Chondrocyte (in vitro differentiated cells): ENCODE measurements around the gene ENPP6. TPM values are rescaled to one million over a fixed set of nuclear protein-coding genes. Genes with fewer than 3 reads are reported as not detected.
"Not testable (repeated sequence)": the region's sequence is repeated elsewhere in the genome, so short reads cannot be mapped to it uniquely, and the experiment has no call there.

ENCODE experiments used
- DNase-seq: peaks from one replicate; pipeline ENCODE4 v3.0.0; 2021; ENCODE audit warnings: mixed read lengths, low spot score
- H3K27ac Mint-ChIP-seq: one replicate; pipeline ENCODE4 v1.8.0; 2021; ENCODE audit warnings: mild to moderate bottlenecking, moderate library complexity, mixed read lengths; ENCODE audit not compliant: unreplicated experiment
- H3K27me3 Mint-ChIP-seq: 2 replicates; pipeline ENCODE4 v1.8.0; 2021; ENCODE audit warnings: low read depth, mixed read lengths
- H3K36me3 Mint-ChIP-seq: 2 replicates; pipeline ENCODE4 v1.8.0; 2021; ENCODE audit warnings: low read depth, mixed read lengths
- H3K4me1 Mint-ChIP-seq: 2 replicates; pipeline ENCODE4 v1.8.0; 2021; ENCODE audit warnings: low read depth, mild to moderate bottlenecking, mixed read lengths
- H3K4me3 Mint-ChIP-seq: one replicate; pipeline ENCODE4 v1.8.0; 2021; ENCODE audit warnings: mild to moderate bottlenecking, moderate library complexity, mixed read lengths; ENCODE audit not compliant: unreplicated experiment
- H3K9me3 Mint-ChIP-seq: 2 replicates; pipeline ENCODE4 v1.8.0; 2021; ENCODE audit warnings: low read depth, mixed read lengths
- total RNA-seq: library from RNA; stranded (reverse); gene quantifications from 3 replicates; pipeline ENCODE4 v1.2.1, GENCODE V29; 2021
- TF ChIP-seq, protein P1 (sequence below): fragments of 200-600 bp; sonication (generic); IDR thresholded peaks from 2 replicates; pipeline ENCODE4 v1.5.0; 2021; ENCODE audit warnings: antibody characterized with exemption, mild to moderate bottlenecking, moderate library complexity

The ENPP6 gene
- total RNA-seq, 1 donor from 2014 or later = not detected

DNA sequence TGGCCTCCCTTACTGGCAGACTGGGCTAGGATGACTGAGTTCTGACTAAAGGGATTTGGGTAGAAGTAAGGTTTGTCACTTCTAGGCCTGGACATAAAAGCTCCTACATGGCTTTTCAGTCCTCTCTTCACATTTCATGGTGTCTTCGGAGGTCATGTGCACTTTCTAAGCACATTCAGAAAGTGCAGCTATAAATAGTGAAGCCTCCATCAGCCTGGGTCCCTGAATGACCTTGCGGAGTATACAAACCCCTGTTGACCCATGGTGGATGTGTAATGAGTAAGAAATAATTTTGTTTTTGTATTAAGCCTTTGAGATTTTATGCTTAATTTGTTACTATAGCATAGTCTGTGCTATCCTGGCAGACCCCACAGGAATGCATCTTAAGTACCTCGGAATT lies 158.6 kb downstream of the ENPP6 start:
- peaks cover 13% of the 10 kb centered on the region for H3K27me3 Mint-ChIP-seq
- H3K4me1 Mint-ChIP-seq = no peaks in the 10 kb centered on the region
- no peak overlapping the region for H3K4me3 Mint-ChIP-seq
- TF ChIP-seq, protein P1, sequence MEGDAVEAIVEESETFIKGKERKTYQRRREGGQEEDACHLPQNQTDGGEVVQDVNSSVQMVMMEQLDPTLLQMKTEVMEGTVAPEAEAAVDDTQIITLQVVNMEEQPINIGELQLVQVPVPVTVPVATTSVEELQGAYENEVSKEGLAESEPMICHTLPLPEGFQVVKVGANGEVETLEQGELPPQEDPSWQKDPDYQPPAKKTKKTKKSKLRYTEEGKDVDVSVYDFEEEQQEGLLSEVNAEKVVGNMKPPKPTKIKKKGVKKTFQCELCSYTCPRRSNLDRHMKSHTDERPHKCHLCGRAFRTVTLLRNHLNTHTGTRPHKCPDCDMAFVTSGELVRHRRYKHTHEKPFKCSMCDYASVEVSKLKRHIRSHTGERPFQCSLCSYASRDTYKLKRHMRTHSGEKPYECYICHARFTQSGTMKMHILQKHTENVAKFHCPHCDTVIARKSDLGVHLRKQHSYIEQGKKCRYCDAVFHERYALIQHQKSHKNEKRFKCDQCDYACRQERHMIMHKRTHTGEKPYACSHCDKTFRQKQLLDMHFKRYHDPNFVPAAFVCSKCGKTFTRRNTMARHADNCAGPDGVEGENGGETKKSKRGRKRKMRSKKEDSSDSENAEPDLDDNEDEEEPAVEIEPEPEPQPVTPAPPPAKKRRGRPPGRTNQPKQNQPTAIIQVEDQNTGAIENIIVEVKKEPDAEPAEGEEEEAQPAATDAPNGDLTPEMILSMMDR = no peak
- no peaks in the 10 kb centered on the region for H3K36me3 Mint-ChIP-seq
- DNase-seq = no peak
- peaks cover 2% of the 10 kb centered on the region for H3K9me3 Mint-ChIP-seq
- H3K27ac Mint-ChIP-seq = no peak overlapping the region

DNA sequence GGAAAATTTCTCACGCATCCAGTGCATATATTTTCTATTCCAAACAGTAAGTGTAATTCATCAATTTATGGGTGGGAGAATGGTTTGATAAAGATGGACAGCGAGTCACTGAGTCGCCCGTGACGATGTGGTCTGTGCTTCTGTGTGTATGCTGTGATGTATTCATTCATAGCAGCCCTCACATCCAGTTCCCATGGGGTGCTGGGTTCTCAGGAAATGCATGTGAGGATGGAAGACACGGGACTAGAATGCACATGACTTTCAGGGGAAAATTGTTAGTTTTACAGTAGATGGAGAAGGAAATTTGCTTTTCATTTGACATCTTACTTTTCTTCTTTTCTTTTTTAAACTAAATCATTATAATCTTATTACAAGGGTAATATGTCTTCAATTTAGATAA lies 159.6 kb downstream of the ENPP6 start:
- no peaks in the 10 kb centered on the region for H3K36me3 Mint-ChIP-seq
- DNase-seq = no peak
- no peak overlapping the region for H3K4me3 Mint-ChIP-seq
- H3K27ac Mint-ChIP-seq = no peak overlapping the region
- H3K9me3 Mint-ChIP-seq = peaks cover 2% of the 10 kb centered on the region
- TF ChIP-seq, protein P1 = no peak
- H3K27me3 Mint-ChIP-seq = peaks cover 13% of the 10 kb centered on the region
- no peaks in the 10 kb centered on the region for H3K4me1 Mint-ChIP-seq

DNA sequence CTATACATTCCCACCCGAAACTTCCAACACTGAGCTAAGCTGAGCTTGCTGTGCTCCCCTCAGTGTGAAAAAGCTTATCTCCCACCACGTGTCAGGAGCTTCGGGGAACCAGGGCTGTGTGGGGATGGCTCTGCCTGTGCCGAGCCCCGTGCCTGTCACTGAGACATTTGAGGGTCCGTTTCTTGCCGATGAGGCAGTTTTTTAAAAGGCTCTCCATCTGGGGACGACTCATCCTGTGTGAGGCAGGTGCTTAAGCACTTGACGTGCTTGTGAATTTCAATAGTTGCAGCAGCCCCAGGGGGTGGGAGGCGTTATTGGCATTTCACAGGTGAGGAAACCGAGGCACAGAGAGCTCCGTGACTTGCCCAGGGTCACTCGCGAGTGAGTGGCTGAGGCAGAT lies 160.8 kb downstream of the ENPP6 start:
- TF ChIP-seq, protein P1 = no peak
- Mint-ChIP-seq H3K27ac (no peak overlapping the region), H3K27me3 (peaks cover 13% of the 10 kb centered on the region), H3K4me1 (no peaks in the 10 kb centered on the region), H3K9me3 (peaks cover 2% of the 10 kb centered on the region), H3K36me3 (no peaks in the 10 kb centered on the region), H3K4me3 (no peak overlapping the region)
- no peak for DNase-seq

DNA sequence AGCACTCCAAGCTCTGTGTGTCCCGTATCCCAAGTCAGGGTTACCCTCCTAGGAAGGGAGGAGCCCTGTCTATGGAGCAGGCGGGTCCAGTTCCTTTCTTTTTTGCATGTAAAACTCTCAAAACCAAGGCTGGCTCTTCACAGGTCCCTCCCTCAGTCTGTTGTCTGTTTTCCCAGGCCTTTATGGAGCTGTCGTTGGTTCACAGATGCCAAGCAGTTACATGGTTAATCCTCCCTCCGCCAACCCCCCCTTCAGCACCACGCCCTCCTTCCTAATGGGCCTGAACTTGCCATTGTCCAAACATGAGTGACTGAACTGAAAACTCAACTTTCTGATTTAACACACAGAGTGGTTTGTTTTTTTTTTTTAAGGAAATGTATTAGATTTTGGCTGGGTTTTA lies 164.2 kb downstream of the ENPP6 start:
- H3K4me1 Mint-ChIP-seq = no peaks in the 10 kb centered on the region
- DNase-seq = no peak
- peaks cover 7% of the 10 kb centered on the region for H3K9me3 Mint-ChIP-seq
- H3K27ac Mint-ChIP-seq = no peak overlapping the region
- TF ChIP-seq, protein P1 = no peak
- no peaks in the 10 kb centered on the region for H3K36me3 Mint-ChIP-seq
- H3K4me3 Mint-ChIP-seq = no peak overlapping the region
- peaks cover 11% of the 10 kb centered on the region for H3K27me3 Mint-ChIP-seq

DNA sequence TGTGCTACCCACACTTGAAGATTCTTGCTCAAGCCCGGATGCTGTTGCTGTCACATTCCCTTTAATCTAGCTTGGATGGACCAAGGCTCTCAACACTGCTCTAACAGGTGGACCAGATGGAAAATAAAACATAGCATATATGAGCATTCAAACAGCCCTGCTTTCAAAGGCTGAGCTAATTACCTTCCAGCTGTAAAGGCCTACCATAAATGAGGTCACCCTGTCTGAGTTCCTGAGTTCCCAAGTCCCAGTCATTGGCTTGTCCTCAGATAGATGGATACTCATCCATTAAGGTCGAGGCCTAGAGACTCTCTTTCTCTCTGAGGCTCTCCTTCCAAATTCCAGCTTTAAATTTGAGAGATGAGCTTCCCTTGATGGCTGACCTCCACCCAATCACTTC lies 165.1 kb downstream of the ENPP6 start:
- no peak for DNase-seq
- Mint-ChIP-seq H3K27me3 (peaks cover 9% of the 10 kb centered on the region), H3K27ac (no peak overlapping the region), H3K9me3 (peaks cover 10% of the 10 kb centered on the region), H3K4me3 (no peak overlapping the region), H3K36me3 (no peaks in the 10 kb centered on the region), H3K4me1 (no peaks in the 10 kb centered on the region)
- TF ChIP-seq, protein P1 = no peak

DNA sequence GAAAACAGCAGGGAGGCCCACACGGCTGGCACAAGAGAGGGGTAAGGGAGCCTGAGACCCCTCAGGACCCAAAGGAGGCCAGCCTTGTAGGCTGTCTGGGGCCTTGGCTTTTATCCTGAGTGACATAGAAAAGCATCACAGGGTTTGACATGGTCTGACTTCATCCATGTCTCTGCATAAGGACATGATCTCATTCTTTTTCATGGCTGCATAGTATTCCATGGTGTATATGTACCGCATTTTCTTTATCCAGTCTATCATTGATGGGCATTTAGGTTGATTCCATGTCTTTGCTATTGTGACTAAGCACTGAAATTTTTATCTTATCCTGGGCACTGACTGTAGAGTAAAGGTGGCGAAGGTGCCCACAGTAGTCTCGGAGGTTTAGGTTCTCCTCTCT lies 166.4 kb downstream of the ENPP6 start:
- peaks cover 19% of the 10 kb centered on the region for H3K9me3 Mint-ChIP-seq
- not testable (repeated sequence) for H3K4me1 Mint-ChIP-seq, DNase-seq, H3K27ac Mint-ChIP-seq, H3K27me3 Mint-ChIP-seq, H3K4me3 Mint-ChIP-seq, H3K36me3 Mint-ChIP-seq
